GM21526 (cell line): ENCODE data around the gene PPP2CA.

ENCODE experiments used
- ATAC-seq: cut with Tn5 transposase; IDR thresholded peaks from one replicate; pipeline ENCODE4 v1.9.1; 2021; ENCODE audit warnings: moderate library complexity; ENCODE audit not compliant: unreplicated experiment, low FRiP score

The PPP2CA gene

DNA sequence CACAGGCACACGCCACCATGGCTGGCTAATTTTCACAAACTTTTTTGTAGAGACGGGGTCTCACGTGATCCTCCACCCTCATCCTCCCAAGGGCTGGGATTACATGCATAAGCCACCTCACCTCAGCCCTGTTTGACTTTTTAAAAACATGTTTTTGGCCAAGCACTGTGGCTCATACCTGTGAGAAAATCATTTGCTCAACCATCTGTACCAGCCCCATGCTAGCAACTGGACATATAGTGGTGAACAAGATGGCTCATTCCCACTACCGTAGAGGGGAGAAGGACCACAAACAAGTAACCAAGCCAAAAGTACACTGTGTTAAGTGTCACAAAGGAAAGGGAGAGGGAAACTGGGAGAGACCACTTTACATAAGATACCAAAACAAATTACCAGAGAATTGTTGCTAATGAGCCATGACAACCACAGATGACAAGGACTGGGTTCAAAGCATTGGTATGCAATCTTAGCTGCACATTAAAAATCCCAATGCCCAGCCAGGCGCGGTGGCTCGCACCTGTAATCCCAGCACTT, 19.2 kb downstream of the PPP2CA start:
- no peak for ATAC-seq

DNA sequence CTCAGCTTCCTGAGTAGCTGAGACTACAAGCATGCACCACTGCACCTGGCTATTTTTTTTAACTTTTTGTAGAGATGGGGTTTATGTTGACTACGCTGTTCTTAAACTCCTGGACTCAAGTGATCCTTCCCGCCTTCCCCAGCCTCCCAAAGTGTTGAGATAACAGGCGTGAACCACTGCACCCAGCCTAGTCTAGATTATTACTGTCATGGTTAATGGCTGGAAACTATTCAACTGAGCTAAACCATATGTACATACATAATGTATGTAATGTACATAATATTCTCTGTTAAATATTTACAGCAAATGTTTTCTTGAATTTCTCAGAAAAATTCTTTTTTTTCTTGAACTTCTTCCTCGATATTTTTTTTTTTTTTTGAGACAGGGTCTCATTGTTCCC, 21.3 kb downstream of the PPP2CA start:
- no peak for ATAC-seq

DNA sequence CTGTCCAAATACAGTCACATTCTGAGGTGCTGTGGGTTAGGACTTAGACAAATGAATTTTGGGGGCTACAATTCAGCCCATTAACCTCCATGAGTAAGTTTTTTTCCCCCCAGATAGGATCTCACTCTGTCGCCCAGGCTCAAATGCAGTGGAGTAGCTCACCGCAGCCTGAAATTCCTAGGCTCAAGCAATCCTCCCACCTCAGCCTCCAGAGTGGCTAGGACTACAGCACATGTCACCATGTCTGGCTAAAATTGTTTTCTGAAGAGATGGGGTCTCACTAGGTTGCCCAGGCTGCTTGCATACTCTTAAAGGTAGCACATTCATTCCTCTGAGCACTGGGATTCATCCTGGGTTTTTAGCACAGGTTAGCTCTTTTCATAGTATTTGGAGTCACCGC, 22.2 kb downstream of the PPP2CA start:
- no peak for ATAC-seq

DNA sequence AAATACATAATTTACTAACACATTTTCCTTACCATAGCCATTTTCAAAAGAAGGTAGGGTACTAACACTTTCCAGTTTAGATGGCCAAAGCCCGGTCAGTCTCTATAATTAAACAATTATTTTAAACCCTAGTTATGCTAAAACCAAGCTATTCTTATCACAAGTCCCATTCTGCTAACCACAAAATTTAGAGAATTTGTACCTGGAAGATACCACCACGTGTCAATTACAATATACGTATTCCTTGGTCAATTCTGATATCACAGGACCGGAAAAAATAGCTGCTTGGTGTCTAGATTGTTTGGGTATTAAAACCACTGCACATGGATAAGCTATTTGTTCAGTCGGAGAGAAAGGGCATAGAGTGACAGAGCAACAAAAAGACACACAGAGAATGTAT, 30.2 kb downstream of the PPP2CA start:
- ATAC-seq = no peak

GRCh38 chr5:134189031-134189430, 36.8 kb downstream of the PPP2CA start:
- ATAC-seq = no peak

DNA sequence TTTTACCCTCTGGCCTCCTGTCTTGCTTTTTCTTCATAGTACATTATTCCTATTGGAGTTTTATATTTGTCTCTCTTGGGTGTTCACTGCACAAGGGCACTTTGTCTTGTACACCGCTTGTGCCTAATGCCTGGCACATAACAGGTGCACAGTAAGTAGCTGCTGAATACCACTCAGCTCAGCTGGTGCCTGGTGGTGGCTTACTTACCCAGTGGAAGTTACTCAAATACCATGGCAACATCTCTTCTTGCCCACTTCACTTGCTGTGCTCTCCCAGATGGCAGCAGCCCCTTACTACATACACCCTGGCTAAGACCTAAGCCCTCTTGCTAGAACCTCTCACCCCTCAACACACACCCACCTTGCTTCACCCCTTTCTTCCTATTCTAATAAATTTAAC, 37.8 kb downstream of the PPP2CA start:
- ATAC-seq = no peak

DNA sequence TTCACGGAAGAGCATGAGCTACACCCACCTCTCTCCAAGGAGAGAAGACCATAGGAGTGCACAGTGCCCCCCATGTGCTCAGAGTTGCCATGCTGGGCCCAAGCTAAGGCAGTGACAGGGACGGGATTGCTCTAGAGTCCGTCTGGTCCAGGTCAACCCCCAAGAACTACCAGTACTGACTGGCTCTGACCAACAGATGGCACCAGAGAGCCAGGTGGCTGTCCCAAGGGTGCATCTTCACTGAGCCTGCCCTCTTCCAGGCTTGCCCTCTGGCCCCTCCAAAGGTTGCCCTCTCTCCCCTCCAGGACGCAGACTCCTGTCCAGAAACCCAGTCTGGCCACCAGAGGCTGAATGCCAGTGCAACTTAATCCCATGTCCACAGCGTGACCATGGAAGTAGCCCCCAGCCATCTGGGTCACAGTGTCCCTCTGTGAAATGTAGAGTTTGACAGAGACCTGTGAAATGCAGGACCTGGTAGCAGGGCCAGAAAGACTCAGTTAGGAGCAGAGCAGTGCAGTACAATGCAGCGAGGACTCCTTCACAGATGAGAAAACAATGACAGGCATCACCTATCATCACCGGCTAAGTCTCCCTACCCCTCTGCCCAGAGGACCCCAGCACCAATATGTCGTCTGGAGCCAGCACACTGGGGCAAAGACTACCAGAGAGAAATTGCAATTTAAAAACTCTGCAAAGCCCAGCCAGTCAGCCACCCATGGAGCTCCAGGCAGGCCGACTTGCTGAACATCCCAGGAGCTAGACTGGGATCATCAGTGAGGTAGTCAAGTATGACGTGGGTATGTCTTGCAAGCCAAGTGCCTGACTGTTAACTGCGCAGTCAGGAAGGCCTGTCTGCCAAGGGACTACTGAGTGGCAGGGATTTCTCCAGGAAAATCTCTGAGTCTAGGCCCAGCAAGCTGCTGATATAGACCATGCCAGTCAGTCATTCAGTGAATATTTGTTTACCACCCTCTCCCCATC, 41.4 kb downstream of the PPP2CA start:
- no peak for ATAC-seq

GRCh38 chr5:134183481-134183880, 42.4 kb downstream of the PPP2CA start:
- no peak for ATAC-seq

DNA sequence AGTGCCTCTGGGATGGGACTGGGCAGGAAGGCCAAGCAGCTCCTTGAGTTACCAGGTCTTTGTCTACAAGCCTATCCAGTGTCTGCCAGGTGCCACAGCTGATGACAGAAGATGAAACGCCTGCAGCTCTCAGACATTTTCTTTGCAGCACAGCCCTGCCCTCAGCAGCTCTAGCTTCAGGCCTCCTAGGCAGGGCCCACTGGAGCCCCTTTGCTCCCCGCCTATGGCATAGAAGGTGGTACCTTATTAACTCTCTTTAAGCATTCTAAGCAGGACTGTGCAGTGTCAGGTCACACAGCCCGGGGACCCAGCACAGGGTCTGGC, 47.8 kb downstream of the PPP2CA start:
- ATAC-seq = no peak

- ATAC-seq = peak; percentile 3
Measured at GRCh38 chr5:134177369-134178095, 48.3 kb downstream of the PPP2CA start.

- peak; percentile 70 for ATAC-seq
Measured at GRCh38 chr5:134176511-134177368, 49.1 kb downstream of the PPP2CA start, which contains the start of gene SKP1. Gene SKP1, minus strand, starts transcription at chr5:134176950. Its CDS starts 2,928 bp downstream, at chr5:134174022.

GRCh38 chr5:134175921-134176510, 49.9 kb downstream of the PPP2CA start:
- ATAC-seq = peak; percentile 23

GRCh38 chr5:134174841-134175839, 50.7 kb downstream of the PPP2CA start:
- no peak for ATAC-seq

- no peak for ATAC-seq
Measured at GRCh38 chr5:134171972-134172371, 53.9 kb downstream of the PPP2CA start.

GRCh38 chr5:134162592-134162991, 63.3 kb downstream of the PPP2CA start:
- ATAC-seq = no peak

DNA sequence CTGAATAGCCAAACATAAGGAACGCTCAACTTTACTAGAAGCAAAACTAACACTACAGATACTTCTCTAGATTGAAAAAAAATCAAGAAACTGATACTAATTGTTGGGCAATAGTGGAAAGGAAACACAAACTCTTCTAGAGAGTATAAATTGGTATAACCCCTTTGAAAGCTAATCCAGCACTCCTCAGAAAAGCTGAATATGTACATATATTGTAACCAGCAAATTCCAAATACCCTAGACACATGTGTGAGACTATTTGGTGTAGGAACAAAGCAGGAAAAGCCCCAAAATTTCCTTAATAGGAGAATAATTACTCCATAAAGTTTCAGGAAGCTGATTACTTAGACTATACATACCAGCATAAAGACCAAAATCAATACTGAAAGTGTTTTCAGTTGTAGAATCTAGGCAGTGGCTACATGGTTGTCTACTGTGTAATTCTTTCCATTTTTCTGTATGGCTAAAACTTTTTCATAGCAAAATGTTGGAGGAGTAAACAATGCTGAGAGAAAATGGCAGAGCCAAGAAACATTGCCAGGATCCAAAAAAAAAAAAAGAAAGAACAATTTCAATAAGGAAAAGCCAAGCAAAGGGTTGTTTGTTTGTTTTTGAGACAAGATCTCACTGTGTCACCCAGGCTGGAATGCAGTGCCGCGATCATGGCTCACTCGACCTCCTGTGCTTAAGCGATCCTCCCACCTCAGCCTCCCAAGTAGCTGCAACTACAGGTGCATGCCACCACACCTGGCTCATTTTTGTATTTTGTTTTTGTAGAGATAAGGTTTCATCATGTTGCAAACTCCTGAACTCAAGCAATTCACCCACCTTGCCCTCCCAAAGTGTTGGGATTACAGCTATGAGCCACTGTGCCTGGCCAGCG, 64.1 kb downstream of the PPP2CA start:
- no peak for ATAC-seq

DNA sequence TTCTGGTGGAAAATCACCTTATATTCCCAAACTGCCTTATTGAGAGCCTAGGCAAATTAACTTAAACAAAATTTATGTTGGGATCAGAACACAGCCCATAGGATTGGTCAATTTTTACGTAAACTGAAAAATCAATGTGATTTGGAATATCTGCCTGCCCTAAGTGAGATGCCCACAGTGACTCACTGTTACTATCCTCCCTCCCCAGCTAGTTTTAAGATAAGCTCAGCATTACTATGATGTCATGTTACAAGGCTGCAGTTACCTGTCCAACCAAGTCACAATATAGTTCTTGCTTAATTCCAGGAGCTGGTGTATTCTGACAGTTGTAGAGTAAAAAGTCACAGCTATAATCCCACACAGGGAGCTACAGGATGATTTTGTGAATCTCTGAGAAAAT, 72.2 kb downstream of the PPP2CA start:
- ATAC-seq = no peak

- no peak for ATAC-seq
Measured at GRCh38 chr5:134153241-134153640, 72.6 kb downstream of the PPP2CA start.
